GM18508 (cell line): ENCODE measurements around the gene ZBTB46.
"Not testable (repeated sequence)": the region's sequence is repeated elsewhere in the genome, so short reads cannot be mapped to it uniquely, and the experiment has no call there.

Experiments used
- ATAC-seq: cut with Tn5 transposase; IDR thresholded peaks from one replicate; pipeline ENCODE4 v1.9.1; 2021; ENCODE audit warnings: moderate number of reproducible peaks; ENCODE audit not compliant: insufficient read depth, unreplicated experiment

The ZBTB46 gene

DNA sequence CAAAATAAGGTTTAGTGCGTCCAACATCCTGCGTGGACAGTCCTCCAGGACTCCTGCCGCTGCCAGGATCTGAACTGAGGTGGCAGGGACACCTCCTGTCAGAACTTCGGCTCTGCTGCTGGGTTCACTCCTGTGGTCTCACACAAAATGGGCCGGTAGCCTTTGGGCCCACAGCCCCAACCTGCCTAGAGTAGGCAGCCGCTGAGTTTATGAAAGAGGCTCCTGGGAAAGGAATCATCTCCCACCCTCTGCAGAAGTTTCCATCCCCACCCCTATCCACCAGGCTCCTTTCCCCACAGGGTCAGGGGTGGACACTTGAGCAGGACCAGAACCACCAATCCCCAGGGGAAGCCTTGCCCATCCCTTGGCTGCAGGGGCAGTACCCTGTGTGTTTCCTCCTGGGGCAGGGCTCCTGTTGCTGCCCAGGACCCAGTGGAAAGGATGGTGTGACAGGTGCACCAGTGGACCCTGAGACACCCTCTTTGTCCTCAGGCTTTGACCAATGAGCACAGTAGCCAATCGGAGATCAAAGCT is 28.2 kb upstream of the ZBTB46 start:
- no peak for ATAC-seq

DNA sequence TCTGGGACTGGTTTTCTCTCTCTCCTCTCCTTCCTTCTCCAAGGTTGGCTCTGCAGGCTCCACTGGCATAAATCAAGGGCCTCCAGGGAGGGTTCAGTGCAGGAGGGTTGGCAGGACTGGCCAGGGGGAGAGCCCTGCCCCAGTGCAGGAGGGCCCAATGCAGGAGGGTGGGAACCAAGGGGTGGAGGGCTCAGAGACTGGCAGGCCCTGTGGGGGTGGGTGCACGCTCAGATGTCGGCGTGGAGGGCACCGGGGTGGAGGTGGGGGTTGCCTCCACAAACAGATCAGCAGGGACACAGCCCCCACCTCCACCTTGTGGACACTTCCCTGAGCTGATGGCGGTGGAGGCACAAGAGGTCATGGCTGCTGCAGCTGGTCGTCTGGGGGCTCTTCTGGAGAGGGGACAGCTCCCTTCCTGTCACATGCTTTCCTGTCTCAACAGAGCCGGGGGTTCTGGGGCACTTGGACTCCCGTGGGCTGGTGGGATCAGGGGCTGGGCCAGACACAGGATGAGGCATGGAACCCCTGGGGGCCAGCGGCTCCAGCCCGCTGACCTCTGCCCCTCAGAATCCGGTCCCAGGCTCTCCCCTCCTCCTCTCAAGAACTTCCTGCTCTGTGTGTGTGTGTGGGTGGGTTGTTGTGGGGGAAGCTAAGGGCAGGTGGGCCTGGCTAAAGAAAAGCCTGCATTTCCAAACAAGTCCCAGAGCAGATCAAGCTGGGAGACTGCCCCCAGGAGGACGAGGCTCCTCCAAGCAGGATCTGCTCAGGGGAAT is 27.5 kb upstream of the ZBTB46 start:
- no peak for ATAC-seq

DNA sequence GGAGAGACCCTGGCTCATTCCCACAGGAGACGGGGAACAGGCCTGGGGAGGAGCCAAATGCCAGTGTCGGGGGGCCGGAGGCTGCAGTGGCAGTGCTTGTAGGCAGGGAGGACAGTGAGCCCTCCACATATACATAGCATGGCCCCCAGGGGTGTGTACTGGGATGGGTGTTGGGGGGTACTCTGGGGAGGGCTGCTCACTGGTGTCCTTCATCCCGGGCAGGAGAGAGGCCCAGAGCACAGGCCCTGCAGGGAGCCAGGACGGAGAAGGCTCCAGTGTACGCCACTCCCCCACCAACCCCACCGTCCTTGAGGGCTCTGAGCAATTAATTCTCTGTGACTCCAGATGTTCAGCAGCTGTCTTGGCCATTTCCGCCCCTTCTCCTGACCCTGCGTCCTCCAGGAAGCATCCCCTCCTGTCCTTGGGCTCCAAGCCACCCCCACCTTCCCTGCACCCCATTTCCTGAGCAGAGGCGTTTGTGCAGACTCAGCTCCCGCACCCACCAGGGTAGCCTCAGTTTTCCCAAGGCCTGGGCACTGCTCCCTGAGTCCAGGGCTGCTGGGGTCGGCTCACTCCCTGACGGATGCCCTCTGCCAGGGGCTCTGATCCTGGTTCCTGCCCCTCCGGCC is 26.8 kb upstream of the ZBTB46 start:
- no peak for ATAC-seq

DNA sequence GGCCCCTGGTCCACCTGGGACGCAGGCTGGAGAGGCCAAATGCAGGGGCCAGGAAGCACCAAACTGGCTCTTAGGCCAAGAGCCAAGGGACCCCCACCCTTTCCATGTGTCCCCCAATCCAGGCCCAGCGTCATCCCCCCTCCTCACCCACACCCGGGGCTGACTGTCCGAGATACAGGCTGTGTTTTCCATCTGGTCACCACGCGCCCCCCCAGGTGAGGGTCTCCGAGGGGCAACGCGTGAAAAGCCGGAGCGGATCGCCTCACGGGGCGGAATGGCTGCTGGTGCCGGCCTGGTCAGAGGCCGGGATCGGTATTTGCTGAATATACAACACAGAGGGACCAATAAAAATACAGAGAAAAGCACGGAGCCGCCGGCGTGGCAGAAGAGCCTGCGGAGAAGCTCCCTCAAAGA is 25.0 kb upstream of the ZBTB46 start:
- no peak for ATAC-seq

DNA sequence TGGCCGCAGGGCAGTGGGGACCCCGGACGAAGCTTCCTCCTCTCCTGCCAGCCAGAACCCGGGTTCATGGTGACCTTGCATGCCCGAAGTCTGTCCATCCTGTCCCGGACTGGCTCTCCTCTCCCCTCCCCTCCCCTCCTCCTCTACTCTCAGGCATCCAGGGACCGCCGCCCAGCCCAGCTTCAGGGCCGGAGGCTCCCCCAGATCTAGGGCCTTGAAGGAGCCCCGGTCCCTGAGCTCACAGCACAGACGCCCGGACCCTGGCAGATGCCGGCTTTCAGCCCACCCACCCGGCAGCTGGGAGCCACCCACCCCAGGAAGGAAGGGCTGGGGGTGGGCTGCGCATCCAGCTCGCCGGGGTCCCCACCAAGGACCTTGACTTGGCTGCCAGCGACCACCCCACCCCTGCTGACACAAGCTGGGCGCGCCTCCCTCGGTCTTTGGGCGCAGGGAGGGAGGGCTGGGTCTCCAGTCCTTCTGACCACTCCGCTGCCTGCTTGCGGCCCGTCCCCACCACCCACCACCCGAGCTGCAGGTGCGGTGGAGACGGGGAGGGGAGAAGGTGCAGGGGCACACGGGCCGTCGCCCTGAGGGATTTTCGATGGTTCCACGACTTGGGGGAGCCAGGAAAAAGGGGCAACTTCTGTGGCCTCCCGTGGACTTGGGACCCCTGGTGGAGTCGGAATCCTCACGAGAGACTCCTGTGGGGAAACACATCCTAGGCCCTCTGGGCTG is 24.5 kb upstream of the ZBTB46 start:
- ATAC-seq, result no peak

DNA sequence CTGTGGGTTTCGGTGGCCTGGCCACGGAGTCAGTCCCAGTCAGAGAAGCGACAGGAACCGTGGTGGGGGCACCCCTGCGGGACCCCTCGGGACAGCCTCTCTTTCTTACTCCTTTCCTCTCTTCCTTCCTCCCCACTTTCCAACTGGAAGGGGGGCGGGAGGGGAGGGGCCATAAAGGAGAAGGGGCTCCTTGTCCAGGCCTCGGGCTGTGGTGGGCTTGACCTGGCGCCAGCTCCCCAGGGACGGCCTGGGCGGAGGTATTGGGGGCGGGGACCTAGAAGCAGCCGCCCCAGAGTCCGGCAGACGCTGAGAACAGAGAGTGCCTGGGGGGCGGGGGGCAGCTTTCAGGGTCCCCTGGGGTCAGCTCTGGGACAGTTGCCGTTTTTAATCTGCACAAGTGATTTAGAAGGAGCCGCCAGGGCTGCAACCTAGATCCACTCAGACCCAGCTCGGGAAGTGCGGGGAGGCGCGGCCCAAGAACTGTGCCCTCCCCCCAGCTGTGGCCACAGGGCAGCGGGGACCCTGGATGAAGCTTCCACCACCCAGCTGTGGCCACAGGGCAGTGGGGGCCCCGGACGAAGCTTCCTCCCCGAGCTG is 23.8 kb upstream of the ZBTB46 start:
- no peak for ATAC-seq

DNA sequence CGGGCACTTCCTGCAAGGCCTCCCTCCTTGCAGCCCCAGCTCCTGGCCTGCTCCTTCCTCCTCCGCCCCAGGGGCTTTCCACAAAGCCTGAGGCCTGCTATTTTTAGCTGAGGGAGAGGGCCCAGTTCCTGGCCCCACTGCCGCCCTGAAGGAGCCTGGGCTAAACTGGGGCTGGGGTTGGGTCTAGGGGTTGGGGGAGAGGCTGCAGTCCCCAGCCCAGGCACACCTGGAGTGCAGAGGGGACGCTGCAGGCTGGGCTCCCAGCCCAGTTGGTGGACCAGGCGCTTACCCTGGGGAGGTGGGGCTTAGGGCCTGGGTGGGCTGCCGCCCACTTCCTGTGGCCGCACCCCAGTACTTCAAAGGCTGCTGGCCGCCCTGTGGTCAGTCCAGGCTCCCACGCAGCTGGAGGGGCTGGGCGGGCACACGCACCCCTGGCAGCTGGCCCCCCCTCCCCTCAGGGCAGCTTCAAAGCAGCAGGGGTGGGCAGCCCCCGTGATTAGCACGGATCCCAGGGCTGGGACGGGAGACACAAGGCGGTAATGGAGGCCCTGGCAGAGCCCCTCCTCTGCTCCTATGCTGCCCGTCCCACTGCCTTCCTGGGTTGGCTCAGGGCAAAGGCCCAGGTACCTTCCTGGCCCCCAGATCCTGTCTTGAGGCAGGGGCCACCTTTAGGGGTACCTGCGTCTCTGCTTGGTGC is 23.2 kb upstream of the ZBTB46 start:
- ATAC-seq, result no peak

DNA sequence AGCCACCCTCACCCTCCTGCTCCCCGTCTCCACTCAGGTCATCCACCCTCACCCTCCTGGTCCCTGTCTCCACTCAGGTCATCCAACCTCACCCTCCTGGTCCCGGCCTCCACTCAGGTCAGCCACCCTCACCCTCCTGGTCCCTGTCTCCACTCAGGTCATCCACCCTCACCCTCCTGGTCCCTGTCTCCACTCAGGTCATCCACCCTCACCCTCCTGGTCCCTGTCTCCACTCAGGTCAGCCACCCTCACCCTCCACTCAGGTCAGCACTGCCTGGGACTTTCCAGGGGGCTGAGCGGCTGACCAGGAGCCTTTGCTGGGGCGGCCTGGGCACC is 22.6 kb upstream of the ZBTB46 start:
- ATAC-seq, result not testable (repeated sequence)

DNA sequence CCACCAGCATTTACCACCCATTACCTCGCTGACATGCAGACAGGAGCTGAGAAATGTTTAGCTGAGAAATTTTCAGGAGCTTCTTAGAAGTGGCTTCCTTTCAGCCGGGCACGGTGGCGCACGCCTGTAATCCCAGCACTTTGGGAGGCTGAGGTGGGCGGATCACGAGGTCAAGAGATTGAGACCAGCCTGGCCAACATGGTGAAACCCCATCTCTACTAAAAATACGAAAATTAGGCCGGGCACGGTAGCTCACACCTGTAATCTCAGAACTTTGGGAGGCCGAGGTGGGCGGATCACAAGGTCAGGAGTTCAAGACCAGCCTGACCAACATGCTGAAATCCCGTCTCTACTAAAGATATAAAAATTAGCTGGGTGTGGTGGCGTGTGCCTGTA is 20.5 kb upstream of the ZBTB46 start:
- not testable (repeated sequence) for ATAC-seq

DNA sequence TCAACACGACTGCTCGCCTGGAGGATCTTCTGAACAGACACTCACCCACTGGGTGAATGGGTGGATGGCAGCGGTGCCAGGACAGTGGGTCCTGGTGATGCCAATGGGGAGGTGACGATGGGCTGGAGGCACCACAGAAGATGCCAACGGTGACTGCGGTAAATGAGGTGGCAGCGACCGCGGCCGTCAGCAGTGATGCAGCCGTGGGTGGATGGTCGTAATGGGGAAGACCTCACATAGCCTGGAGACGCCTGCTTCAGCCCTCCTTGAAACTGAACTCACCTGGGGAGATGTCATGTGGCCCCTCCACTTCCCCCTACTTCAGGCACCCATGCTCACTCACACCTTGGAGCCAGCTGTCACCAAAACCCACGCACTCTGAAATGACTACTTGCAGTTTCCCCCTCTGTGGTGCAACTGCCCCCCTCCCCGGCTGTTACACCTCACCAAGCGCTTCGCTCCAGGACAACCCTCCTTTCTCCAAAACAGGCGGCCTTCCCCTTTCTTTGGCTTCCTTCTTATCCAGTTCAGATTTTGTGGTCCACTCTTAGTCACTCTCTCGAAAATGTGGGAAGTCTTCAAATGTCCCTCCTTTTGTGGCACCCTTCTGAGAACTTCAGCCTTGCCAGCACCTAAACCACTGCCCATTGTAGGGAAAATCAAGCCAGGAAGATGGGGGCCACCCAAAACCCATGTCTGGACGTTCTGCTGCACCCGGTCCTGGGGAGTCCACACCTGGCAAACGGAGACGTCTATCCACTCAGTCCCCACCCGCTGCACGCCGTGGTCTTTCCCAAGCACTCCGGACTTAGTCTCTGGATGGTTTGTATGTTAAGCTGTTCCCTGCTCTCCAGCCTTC is 19.9 kb upstream of the ZBTB46 start:
- peak; percentile 52 for ATAC-seq

DNA sequence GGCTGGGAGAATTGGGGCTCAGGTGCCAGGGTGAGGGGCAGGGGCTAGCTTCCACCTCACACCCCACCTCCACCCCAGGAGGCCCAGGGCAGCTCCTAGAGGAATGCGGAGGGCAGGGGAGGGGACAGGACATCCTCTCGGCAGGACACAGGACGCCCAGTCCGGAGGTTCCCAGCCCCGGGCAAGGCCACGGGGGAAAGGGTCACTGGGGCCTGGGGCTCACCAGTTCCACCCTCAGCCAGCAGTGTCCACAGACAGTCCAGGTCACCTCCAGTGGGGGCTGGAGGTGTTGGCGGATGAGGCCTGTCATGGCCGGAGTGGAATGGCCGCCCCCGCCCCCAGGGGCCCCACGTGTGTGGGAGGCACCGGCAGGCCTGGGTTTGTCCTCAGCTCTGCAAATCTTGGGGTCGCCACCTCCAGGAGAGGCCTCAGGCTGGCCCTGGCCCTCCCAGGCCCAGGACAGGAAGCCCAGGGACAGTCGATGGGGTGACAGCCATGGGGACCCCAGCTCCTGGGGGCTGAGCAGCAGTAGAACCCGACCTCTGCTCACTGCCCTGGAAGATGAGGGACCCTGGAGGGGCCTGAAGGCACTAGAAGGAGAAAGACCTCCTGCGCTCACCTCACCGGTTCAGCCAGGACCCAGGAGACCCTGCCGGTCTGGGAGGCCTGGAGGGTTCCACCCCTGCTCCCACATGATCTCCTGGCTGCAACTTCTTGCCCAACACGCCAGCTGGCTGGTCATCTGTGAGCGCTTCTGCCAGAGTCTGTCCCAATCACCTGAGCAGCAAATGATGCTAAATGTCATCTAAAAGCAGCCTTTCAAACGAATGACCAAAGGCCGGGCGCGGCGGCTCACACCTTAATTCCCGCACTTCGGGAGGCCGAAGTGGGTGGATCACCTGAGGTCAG is 17.2 kb upstream of the ZBTB46 start:
- no peak for ATAC-seq

DNA sequence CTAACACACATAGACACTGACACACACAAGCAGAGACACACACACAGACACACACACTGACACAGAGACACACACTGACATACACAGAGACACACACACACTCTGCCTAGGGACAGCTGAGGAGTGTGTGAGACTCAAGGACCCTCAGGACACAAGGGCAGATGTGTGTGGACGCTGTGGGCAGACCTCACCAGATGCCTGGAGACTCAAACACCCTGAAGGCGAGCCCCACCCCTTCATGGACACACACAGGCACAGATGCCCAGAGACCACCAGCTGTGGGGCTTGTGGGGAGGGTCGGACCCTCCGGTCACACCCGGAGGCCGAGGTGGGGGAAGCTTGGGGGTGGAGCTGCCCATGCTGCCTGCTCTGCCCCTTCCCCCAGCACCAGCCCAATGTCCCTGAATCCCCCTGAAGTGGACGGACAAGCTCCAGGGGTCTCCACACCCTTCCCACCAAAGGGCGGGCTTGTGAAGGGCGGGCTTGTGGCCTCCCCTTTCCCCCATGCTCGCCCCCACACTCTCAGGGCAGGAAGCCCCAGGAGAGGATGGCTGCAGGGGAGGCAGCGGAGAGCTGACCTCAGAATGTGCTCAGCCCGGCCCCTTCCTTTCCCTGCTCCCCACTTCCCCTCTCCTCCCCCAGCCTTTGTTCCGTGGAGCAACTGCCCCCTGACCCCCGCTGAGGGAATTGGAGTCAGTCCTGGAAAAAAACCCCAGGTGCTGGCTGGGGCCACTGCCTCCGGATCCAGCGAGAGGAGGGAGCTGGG is 16.4 kb upstream of the ZBTB46 start:
- ATAC-seq, result no peak

DNA sequence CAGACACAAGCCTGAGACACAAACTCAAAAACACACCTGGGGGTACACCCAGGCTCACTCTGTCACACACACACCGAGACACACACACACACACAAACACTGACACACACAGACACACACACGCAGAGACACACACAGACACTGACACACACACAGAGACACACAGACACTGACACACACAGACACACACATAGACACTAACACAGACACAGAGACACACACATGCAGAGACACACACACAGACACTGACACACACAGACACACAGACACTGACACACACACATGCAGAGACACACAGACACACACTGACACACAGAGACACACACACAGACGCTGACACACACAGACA is 15.8 kb upstream of the ZBTB46 start:
- ATAC-seq, result no peak

DNA sequence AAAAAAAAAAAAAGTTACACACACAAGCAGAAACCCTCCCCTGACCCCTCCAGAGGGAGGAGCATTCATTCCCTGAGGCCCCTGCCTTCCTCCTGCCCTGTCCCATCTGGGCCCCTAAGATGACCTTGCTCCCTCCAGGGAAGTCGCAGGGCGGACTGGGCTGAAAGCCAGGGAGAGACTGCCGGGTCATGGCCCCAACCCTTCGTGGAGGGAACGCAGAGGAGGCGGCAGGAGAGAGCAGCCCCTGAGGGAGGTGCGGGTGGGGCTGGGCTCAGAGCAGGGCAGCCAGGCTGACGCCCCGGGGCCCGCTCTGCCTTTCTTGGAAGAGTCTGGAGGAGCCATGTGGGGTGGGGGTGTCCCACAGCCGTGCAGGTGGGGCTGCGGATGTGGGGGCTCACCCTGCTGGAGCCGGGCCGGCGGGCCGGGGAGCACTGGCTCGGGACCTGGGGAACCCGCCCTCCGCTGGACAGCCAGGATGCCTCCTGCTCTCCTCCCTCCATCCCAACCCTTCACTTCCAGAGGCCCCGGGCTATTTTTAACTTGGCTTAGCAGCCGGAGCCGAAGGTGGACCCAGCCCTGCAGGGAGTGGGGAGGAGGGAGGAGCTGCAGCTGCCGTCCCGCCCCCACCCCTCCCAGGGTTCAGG is 15.2 kb upstream of the ZBTB46 start:
- no peak for ATAC-seq

DNA sequence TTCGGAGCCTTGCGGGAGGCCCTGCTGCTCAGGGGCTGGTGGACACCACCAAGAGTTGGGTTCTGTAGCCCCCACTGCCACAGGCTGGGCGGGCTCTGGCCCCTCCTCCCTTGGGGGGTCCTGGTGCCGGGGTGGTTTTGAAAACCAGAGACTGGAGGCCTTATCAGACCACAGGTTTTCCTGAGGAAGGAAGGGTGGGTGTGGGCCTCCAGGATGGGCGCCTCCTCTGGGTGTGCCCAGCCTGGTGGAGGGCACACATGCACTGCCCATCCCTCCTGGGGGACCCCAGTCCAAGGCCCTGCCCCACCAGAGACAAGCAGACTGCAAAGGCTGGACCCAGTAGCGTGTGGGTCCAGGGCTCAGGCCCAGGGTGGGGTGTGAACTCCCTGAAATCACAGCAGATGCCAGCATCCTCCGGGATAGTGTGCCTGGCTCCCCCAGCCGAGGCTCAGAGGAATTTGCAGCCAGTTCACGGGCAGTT is 13.5 kb upstream of the ZBTB46 start:
- no peak for ATAC-seq

DNA sequence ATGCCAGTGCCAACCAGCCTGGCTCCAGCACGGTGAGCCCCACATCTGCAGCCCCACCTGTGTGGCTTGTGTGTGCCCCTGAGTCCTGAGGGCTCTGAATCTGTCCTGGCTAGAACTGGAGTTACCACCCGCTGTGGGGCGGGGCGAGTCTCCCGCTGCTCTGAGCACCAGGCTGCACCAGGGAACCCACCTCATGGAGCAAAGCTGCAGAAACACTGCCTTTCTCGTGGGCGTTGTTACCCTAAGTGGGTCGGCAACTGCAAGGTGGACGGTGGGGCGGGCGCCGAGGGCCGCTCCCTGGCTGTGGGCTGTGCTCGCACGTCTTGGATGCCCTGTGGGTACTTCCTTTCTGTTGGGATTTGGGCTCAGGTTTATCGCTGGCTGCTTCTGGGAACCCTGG is 12.7 kb upstream of the ZBTB46 start:
- ATAC-seq, result no peak

DNA sequence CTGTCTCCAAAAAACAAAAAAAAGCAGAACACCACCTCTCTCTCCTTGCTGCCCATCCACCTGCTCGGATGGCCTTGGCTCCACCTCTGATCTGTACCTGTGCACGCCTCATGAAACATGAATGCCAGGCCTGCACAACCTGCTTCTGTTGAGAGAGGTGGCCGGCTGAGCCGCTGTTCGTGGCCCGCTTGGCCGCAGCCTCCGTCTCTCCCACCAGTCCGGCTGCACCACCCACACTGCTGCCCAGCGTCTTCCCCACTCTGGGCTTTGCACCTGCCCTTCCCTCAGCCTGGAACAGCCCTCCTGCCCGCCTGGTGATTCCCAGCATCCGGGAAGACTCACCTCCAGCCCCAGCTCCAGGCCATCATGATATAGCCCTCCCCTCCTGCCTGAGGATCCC is 12.2 kb upstream of the ZBTB46 start:
- no peak for ATAC-seq
